ENCODE results near the gene OR52E4.

The OR52E4 gene

DNA sequence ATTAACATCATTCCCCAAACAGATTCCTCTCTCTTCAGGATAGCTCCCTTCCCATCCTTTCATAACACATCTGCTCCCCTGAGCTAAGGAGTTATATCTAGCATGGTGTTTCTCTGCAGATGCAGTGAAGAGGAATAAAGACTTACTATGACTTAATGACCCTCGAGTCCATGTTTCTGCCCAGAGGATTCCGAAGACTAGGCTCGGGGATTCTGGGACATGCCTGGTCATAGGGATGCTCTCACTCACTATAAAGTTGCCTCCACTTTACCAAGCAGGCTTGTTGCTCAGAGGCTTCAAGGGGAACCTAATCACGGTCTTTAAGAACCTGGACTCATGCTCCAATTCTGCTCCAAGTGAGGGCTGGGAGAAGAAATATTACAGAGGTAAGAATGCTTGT, at the start of gene OR52E4:
Gene OR52E4, plus strand, starts transcription at position 301 of the 400 bp plus-strand sequence. CDS start 3,664 bp downstream, outside the sequence.
- no peak for DNase-seq

DNA sequence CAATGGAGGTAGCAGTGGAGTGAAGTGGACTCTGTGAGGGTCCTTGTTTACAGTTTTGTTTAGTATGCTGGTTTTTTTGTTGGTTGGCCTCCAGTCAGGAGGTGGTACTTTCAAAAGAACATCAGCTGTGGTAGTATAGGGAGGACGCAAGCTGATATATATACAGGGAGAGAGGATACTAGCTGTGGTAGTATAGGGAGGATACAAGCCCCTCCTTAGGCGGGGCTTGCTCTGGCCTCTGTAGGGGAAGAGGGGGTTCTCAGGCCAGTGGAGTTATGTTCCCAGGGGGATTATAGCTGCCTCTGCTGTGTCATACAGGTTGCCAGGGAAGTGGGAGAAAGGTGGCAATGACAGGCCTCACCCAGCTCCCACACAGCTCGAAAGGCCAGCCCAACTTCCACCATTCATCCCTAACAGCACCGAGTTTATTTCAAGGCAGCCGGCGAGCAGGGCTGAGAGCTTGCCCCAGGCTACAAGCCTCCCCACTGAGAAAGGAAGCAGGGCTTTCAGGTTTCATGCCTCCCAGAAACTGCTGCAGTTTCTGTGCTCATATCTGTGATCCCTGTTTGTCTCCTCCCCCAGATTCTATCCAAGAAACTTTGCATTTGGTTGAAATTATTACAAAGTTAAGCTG, 49.1 kb upstream of the OR52E4 start:
- DNase-seq, result no peak

DNA sequence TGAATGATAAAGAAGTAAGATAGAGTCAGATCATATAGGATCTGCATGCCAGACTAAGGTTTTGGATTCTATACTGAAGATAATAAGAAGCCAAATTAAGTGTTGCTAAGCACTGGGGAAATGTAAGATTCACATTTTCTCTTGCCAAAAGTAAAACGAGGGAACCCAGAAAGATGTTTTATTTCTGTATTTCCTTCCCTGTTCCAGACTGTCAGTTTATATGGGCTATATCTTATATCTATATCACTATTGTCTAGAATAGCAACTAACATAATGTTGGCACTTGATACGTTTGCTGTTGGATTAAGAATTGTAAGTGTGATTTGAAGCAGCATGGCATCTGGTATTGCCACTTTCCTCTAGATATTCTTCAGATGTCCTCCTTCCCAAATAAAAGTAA, 47.0 kb upstream of the OR52E4 start:
- no peak for DNase-seq

GRCh38 chr11:5837695-5838094, 42.7 kb upstream of the OR52E4 start:
- DNase-seq, result no peak

DNA sequence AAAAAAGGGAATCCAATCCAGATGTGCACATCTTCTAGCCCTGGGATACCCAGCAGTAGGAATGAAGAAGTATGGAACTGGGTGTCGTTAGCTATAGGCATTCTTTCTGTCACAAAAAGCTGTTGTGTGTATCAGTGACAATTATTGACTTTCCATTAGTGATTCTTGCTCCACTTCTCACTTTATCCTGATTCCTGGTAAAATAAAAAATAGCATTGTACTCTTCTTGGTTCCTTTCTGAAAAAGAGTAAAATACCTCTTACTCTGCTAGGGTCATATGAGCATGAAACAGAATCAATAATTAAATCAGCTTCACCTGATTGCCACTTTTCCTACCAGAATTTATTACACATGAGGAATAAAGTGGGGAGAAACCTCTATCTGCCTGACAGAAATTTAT, 38.6 kb upstream of the OR52E4 start, which contains the start of gene OR52E6:
Gene OR52E6, minus strand, starts transcription at position 101 of the 400 bp plus-strand sequence. Its CDS starts 0 bp downstream, at position 101.
- DNase-seq, result no peak

- DNase-seq, result no peak
These were observed 33.7 kb upstream of the OR52E4 start for GRCh38 chr11:5846701-5847100.

DNA sequence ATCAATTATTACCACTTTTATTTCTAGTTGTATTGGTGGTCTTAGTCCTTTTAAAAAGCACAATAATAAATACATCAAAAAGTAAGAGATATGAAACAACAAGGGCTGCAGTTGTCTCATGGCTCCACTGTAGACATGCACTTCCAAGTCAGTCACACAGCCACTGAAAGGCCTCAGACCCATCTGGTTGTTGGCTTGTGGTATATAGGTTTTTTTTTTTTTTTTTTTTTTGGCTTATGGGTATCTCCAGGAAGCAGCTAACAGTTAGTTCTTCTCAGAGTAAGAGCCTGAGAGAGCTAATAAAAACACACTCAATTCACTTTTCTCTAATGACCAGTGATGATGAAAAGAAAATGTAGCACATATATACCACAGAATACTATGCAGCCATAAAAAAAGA, 32.7 kb upstream of the OR52E4 start:
- DNase-seq, result no peak

GRCh38 chr11:5851002-5851401, 29.4 kb upstream of the OR52E4 start:
- DNase-seq, result no peak

DNA sequence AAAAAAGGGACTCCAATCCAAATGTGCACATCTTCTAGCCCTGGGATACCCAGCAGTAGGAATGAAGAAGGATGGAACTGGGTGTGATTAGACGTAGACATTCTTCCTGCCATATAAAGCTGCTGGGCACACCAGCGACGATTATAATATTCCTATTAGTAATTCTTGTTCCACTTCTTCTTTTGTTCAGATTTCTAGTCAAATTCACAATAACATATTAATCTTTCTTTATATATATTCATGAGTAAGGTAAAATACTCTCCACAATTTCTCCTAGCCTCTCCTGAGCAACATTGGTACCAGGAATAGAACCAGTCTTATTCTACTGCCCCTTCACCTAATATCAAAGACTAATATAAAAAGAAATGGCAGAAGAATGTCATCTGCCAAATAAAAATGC, 22.8 kb upstream of the OR52E4 start, which contains the start of gene OR52E8:
Gene OR52E8, minus strand, starts transcription at position 101 of the 400 bp plus-strand sequence. Its CDS starts 0 bp downstream, at position 101.
- DNase-seq, result no peak

DNA sequence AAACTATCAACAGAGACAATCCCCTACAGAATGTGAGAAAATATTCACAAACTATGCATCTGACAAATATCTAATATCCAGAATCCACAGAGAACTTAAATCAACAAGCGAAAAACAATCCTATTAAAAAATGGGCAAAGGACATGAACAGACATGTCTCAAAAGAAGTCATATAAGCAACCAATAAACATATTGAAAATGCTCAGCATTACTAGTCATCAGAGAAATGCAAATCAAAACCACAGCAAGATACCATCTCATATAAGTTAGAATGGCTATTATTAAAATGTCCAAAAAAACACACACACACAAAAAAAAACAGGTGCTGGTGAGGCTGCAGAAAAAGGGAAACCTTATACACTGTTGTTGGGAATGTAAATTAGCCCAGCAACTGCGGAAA, 14.6 kb upstream of the OR52E4 start:
- DNase-seq, result no peak

- DNase-seq, result no peak
These were observed 1.9 kb upstream of the OR52E4 start for GRCh38 chr11:5878564-5878963.

GRCh38 chr11:5881756-5882155, 1.3 kb downstream of the OR52E4 start:
- DNase-seq, result no peak

DNA sequence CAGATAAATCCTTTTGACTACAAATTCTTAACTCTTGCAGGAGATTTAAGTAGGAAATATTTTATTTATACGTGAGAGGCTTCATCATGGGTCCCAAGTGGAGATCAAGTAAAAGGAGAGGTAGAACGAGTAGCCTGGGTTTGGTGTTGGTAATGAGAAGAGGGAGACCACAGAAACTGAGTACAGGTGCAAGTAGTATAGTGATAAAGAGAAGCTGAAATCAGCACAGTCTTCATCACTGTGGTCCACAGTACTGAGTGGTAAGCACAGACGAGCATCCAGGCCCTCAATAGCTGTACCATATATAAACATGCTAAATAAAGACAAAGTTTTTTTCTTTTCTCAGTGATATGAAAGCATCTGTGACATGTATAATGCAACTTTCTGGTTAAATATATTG, 6.7 kb downstream of the OR52E4 start:
- DNase-seq, result no peak

DNA sequence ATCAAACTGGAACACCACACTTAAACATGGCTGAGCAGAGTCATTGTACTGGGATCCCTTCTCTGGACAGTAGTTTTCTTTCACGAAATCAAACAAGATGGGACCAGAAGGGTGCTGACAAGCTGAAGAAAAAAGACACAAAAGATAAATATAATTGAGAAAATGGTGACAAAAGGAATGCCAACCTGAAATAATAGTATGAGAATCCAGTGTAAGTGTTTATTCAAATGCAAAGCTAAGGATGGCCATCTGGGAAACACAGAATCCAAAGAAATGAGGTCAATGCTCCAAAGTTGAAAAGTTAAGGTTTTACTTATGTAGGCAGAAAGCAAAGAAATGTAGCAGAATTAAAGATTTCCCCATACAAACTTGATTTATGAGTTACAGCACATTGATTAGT, 7.2 kb downstream of the OR52E4 start:
- DNase-seq, result no peak

DNA sequence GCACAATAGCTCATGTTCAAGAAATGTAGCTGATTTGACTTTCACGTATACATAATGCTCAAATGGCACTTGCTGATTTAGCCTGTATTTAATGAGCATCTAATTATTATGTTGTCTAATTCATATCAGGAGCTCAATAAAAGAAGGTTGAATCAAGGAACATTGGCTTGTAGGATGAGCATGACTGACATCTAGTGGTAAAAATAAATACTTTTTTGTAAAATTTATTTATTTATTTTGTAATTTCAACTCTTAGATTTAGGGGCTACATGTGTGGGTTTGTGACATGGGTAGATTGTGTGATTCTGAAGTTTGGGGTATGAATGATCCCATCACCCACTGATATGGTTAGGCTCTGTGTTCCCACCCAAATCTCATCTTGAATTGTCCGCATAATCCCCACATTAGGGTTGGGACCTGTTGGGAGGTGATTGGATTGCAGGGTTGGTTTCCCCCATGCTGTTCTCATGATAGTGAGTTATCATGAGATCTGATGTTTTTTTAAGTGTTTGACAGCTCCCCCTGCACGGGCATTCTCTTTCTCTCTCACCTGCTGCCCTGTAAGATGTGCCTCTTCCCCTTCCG, 10.9 kb downstream of the OR52E4 start:
- no peak for DNase-seq

DNA sequence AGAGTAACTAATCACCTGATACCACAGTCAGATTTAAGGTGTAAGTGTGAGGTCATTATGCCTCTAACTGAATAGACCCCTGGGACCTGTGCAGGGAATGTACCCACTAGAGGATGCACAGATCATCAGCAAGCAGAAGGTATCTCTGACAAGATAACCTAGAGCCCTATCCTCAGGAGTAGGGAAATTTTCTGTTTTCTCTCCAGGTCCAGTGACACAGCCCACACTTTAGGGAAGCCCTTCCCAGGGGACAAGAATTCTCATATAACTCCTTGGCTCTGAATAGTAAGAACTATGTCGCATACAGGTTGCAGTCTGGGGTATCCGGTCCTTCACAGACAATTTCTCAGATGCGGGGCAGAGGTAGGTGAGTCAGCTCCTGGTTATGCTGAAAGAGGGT, 12.5 kb downstream of the OR52E4 start, which contains the start of gene OR52E5:
Gene OR52E5, plus strand, starts transcription at position 301 of the 400 bp plus-strand sequence. CDS start 7,569 bp downstream, outside the sequence.
- DNase-seq, result no peak

DNA sequence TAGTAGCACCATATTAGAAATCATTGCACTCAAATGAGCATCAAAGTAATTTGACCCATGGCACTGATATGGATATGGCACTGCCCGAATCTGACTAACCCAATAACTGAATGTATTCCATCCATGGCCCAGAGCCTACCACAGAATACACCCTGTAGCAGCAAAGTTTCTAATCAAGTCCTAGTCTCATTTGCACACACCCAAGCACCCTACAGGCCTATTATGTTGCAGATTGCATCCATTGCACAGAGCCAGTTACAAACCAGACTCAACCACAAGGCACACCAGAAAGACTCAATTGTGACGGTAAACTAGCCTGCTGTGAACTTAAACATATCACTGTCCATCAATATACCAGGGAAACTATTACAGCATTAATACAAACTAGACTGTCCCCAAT, 19.1 kb downstream of the OR52E4 start:
- no peak for DNase-seq

DNA sequence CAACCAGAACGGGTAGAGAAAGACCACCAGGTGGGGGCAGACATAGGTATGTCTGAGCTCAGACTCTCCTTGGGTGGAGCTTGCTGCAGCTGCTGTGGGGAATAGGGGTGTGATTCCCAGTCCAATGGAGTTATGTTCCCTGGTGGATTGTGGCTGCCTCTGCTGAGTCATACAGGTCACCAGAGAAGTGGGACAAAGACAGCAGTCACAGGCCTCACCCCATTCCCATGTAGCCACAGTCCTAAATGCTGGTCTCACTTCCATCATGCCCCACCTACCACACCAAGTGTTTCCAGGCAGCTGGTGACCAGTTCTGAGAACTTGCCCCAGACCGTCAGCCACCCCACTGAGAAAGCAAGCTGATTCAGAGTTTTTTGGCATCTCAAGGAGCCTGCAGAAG, 30.1 kb downstream of the OR52E4 start:
- no peak for DNase-seq

DNA sequence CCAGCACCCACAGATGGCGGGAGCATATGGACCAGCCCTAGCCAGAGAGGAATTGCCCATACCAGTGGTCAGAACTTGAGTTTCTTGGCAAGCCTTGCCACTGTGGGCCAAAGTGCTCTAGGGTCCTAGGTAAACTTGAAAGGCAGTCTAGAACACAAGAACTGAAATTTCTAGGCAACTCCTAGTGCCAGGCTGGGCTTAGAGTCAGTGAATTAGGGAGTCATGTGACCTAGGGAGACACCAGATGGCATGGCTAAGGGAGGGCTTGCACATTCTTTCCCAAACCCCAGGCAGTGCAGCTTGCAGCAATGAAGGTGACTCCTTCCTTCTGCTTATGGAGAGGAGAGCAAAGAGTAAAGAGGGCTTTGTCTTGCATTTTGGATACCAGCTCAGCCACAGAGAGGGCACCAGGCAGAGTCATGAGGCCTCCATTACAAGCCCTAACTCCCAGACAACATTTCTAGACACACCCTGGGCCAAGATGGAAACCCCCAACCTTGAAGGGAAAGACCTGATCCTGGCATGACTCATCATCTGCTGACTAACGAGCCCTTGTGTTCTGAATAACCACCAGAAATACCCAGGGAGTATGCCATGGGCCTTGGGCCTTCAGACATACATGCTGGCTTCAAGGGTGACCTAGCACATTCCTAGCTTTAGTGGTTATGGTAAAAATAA, 42.5 kb downstream of the OR52E4 start:
- DNase-seq, result no peak

DNA sequence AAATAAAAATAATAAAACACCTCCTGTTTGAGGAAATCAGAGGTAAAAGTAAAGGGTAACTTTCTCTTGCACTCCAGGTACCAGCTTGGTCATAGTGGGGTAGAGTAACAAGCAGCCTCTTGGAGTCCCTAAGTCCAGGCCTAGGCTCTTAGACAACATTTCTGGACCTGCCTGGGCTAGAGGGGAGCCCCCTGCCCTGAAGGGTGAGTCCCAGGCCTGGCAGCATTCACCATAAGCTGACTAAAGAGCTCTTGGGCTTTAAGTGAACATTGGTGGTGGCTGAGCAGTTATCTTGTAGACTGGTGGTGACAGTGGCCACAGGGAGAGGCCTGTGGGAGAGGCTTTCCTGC, 43.0 kb downstream of the OR52E4 start:
- DNase-seq, result no peak

DNA sequence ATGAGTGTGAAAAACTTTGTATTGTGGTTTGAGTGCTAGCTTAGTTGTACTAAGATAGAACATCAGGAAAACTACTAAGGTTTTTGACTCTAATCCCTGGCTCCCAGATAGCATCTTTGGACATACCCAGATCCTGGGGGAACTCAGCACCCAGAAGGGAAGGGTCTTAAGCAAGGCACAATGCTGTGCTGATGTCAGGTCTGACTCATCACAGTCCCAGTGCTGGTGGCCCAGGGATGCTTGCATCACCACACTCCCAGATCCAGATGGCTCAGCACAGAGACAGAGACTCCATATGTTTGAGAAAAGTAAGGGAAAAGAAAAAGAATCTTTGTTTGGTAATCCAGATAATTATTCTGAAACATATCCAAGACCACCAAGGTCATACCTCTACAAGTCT, 43.4 kb downstream of the OR52E4 start:
- DNase-seq, result no peak

- no peak for DNase-seq
These were observed 47.8 kb downstream of the OR52E4 start for GRCh38 chr11:5928271-5928670.

DNA sequence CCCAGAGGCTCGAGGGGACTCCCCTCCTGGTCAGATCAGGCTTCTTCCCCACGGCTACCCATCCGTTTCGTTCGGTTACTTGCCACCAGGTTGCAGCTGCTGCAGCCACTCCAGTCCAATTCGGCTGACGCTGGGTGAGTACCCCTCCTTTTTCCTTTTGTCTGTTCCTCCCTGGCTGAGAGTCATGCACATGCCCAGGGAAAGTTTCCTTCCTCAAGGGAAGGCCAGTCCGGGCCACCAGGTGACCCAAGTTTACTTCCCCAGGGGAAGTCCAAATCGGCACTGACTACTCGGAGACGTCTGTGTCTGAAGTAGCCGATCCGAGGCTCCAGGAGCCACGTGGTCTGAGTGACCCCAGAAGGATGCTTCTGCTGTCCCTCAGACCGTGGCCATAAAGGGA, 48.4 kb downstream of the OR52E4 start:
- DNase-seq, result no peak
